Measurements from ENCODE around the gene SFMBT2.

Gene SFMBT2

DNA sequence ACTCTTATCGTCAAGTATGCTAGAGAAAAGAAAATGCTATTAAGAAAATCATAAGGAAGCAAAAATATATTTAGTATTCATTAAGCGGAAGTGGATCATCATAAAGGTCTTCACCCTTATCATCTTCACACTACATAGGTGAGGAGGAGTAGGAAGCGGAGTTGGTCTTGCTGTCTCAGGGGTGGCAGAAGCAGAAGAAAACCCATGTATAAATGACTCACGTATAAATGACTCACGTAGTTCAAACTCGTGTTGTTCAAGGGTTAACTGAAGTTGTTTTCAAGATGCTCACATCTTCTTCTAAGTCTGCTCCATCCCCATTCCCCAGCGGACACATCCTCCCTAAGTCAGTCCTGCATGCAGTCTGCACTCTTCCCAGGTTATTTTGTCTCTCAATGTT lies 72.4 kb downstream of the SFMBT2 start:
- no peaks in the 10 kb centered on the region for H3K36me3 ChIP-seq (ENCODE audit: insufficient read depth, low read length)
- H3K9me3 ChIP-seq (ENCODE audit: low read length) = peaks cover 4% of the 10 kb centered on the region
- H3K4me1 ChIP-seq (ENCODE audit: insufficient read depth, low read length) = no peaks in the 10 kb centered on the region
- H3K4me3 ChIP-seq (ENCODE audit: low read length) = no peak overlapping the region
- H2AFZ ChIP-seq (ENCODE audit: low read depth, low read length) = no peak overlapping the region
- no peaks in the 10 kb centered on the region for H3K27me3 ChIP-seq (ENCODE audit: insufficient read depth, low read length)

GRCh38 chr10:7337431-7338171 lies 73.2 kb downstream of the SFMBT2 start:
- no peaks in the 10 kb centered on the region for H3K27me3 ChIP-seq (ENCODE audit: insufficient read depth, low read length)
- H3K36me3 ChIP-seq (ENCODE audit: insufficient read depth, low read length) = no peaks in the 10 kb centered on the region
- H2AFZ ChIP-seq (ENCODE audit: low read depth, low read length) = no peak overlapping the region
- H3K9me3 ChIP-seq (ENCODE audit: low read length) = no peaks in the 10 kb centered on the region
- H3K4me1 ChIP-seq (ENCODE audit: insufficient read depth, low read length) = no peaks in the 10 kb centered on the region
- H3K4me3 ChIP-seq (ENCODE audit: low read length) = no peak overlapping the region

DNA sequence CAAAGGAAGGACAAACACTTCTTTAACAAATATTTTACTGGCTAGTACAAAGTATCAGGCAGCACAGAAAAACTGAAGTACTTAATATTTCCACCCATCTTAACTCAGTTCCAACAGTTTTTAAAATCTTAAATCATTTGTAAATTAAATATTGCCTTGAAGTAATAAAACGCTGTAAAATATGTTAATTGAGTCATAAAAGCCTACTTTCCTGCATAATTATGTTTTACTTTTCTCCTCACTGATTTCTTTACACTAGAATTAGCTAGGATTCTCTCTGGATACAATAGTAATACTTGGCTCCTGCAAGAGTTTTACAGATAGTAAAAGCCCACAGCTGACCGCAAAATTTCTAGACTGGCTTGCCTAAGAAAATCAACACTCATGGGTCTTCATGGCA lies 74.9 kb downstream of the SFMBT2 start:
- H3K27me3 ChIP-seq (ENCODE audit: insufficient read depth, low read length) = no peaks in the 10 kb centered on the region
- H3K4me3 ChIP-seq (ENCODE audit: low read length) = no peak overlapping the region
- H3K36me3 ChIP-seq (ENCODE audit: insufficient read depth, low read length) = no peaks in the 10 kb centered on the region
- H3K9me3 ChIP-seq (ENCODE audit: low read length) = no peaks in the 10 kb centered on the region
- H2AFZ ChIP-seq (ENCODE audit: low read depth, low read length) = no peak overlapping the region
- H3K4me1 ChIP-seq (ENCODE audit: insufficient read depth, low read length) = no peaks in the 10 kb centered on the region

DNA sequence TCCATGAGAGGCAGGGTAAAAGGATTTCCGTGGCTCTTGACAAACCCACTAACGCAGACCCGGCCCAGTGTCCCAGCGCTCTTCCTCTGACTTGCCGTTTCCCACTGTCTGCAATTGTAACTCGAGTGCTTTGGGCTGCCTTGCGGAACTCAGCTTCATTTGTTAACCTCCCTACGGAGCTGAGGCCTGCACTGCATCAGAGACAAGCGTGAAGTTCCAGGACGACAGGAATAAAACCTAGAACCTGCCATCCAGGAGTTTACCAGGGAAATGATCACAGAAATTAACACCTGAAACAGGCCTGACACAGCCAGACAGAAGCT lies 76.2 kb downstream of the SFMBT2 start:
- Histone ChIP-seq H3K36me3 (ENCODE audit: insufficient read depth, low read length) (no peaks in the 10 kb centered on the region), H2AFZ (ENCODE audit: low read depth, low read length) (no peak overlapping the region), H3K4me3 (ENCODE audit: low read length) (no peak overlapping the region)

DNA sequence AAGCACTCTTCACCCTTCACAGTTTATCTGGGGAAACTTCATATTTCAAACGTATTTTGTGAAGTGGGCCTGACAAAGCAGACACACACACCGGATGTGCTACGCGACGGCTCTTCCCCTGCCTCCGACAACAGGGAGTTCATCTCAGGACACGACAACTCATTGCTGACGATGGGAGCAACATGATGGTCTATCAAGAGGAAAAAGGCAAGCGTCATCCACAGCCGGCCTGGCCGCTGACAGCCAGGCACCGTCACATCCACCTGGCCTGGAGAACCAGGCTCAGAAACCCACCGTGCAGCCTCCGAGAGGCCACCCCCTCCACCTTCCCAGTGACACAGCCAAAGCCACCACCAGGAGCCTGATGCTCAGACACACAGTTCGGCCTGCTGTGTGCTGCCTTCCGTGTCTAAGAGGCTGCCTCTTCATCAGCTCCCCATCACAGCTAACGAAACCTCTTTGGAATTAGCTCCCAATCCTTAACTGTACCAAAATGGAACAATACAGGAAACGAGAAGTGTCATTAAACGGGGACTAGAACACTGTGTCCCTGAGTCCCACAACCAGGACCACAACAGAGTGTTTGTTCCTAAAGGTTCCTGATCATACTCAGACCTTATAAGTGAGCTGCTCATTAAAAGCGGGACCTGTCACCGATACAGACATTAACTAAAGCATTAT lies 76.7 kb downstream of the SFMBT2 start:
- peaks cover 3% of the 10 kb centered on the region for H3K9me3 ChIP-seq (ENCODE audit: low read length)
- H3K4me3 ChIP-seq (ENCODE audit: low read length) = no peak overlapping the region
- H3K36me3 ChIP-seq (ENCODE audit: insufficient read depth, low read length) = no peaks in the 10 kb centered on the region
- H3K4me1 ChIP-seq (ENCODE audit: insufficient read depth, low read length) = no peaks in the 10 kb centered on the region
- no peaks in the 10 kb centered on the region for H3K27me3 ChIP-seq (ENCODE audit: insufficient read depth, low read length)
- no peak overlapping the region for H2AFZ ChIP-seq (ENCODE audit: low read depth, low read length)

More for the DNA sequence above, 76.2 kb downstream of the SFMBT2 start:
- H3K4me1 ChIP-seq (ENCODE audit: insufficient read depth, low read length) = no peaks in the 10 kb centered on the region
- no peaks in the 10 kb centered on the region for H3K27me3 ChIP-seq (ENCODE audit: insufficient read depth, low read length)
- no peaks in the 10 kb centered on the region for H3K9me3 ChIP-seq (ENCODE audit: low read length)

DNA sequence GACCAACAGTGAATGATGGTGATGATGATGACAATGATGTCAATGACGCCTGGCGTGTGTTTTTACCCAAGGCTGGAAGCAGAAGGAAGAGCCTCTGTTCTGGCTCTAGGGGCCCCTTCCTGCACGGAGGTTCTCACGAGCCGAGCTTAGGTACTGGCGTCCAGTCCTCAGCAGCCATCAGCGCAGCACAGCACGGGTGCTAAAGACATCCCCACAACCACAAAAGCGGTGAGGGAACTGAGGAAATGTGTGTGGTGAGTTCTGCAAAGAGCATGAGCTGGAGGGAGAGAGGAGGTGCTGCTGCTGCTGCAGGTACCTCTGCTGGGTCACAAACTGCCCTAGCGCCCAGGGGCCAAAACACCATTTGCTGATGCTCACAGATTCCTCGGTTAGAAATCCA lies 81.6 kb downstream of the SFMBT2 start:
- peaks cover 4% of the 10 kb centered on the region for H3K9me3 ChIP-seq (ENCODE audit: low read length)
- no peak overlapping the region for H3K4me3 ChIP-seq (ENCODE audit: low read length)
- H3K27me3 ChIP-seq (ENCODE audit: insufficient read depth, low read length) = no peaks in the 10 kb centered on the region
- no peak overlapping the region for H2AFZ ChIP-seq (ENCODE audit: low read depth, low read length)
- no peaks in the 10 kb centered on the region for H3K4me1 ChIP-seq (ENCODE audit: insufficient read depth, low read length)
- no peaks in the 10 kb centered on the region for H3K36me3 ChIP-seq (ENCODE audit: insufficient read depth, low read length)

GRCh38 chr10:7327885-7328284 lies 82.9 kb downstream of the SFMBT2 start:
- H3K4me3 ChIP-seq (ENCODE audit: low read length) = no peak overlapping the region
- H3K27me3 ChIP-seq (ENCODE audit: insufficient read depth, low read length) = no peaks in the 10 kb centered on the region
- H3K9me3 ChIP-seq (ENCODE audit: low read length) = peaks cover 4% of the 10 kb centered on the region
- H3K4me1 ChIP-seq (ENCODE audit: insufficient read depth, low read length) = no peaks in the 10 kb centered on the region
- no peak overlapping the region for H2AFZ ChIP-seq (ENCODE audit: low read depth, low read length)
- no peaks in the 10 kb centered on the region for H3K36me3 ChIP-seq (ENCODE audit: insufficient read depth, low read length)

DNA sequence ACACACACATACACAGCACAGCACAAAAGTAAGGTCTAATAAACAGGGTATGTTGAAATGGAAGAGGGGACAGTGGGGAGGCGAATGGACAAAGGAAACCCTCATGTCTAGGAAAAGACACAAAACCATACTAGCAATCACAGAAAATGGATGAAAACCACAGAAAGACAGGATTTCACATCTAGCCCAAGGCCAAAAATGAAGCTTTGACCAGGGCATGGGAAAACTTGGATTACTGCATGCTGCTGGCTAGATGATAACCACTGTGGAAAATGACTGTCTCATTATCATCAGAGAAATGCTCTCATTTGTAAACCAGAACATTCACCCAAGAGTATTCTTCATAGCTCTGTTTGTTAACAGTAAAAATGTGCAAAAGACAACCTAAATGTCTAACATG lies 88.2 kb downstream of the SFMBT2 start:
- Histone ChIP-seq H3K4me1 (ENCODE audit: insufficient read depth, low read length) (no peaks in the 10 kb centered on the region), H3K36me3 (ENCODE audit: insufficient read depth, low read length) (no peaks in the 10 kb centered on the region), H3K4me3 (ENCODE audit: low read length) (no peak overlapping the region), H3K27me3 (ENCODE audit: insufficient read depth, low read length) (no peaks in the 10 kb centered on the region), H2AFZ (ENCODE audit: low read depth, low read length) (no peak overlapping the region), H3K9me3 (ENCODE audit: low read length) (peaks cover 3% of the 10 kb centered on the region)

- Histone ChIP-seq H3K36me3 (ENCODE audit: insufficient read depth, low read length) (no peaks in the 10 kb centered on the region), H3K4me3 (ENCODE audit: low read length) (no peak overlapping the region), H3K4me1 (ENCODE audit: insufficient read depth, low read length) (no peaks in the 10 kb centered on the region), H2AFZ (ENCODE audit: low read depth, low read length) (no peak overlapping the region), H3K9me3 (ENCODE audit: low read length) (peaks cover 3% of the 10 kb centered on the region), H3K27me3 (ENCODE audit: insufficient read depth, low read length) (no peaks in the 10 kb centered on the region)
Measured at GRCh38 chr10:7320072-7320471, 90.8 kb downstream of the SFMBT2 start.

- Histone ChIP-seq H3K36me3 (ENCODE audit: insufficient read depth, low read length) (no peaks in the 10 kb centered on the region), H2AFZ (ENCODE audit: low read depth, low read length) (no peak overlapping the region), H3K27me3 (ENCODE audit: insufficient read depth, low read length) (no peaks in the 10 kb centered on the region), H3K4me1 (ENCODE audit: insufficient read depth, low read length) (no peaks in the 10 kb centered on the region), H3K9me3 (ENCODE audit: low read length) (peaks cover 3% of the 10 kb centered on the region), H3K4me3 (ENCODE audit: low read length) (no peak overlapping the region)
Measured at GRCh38 chr10:7319632-7320031, 91.2 kb downstream of the SFMBT2 start.

- H3K4me1 ChIP-seq (ENCODE audit: insufficient read depth, low read length) = no peaks in the 10 kb centered on the region
- no peak overlapping the region for H3K4me3 ChIP-seq (ENCODE audit: low read length)
- H2AFZ ChIP-seq (ENCODE audit: low read depth, low read length) = no peak overlapping the region
- peaks cover 3% of the 10 kb centered on the region for H3K9me3 ChIP-seq (ENCODE audit: low read length)
- no peaks in the 10 kb centered on the region for H3K27me3 ChIP-seq (ENCODE audit: insufficient read depth, low read length)
- H3K36me3 ChIP-seq (ENCODE audit: insufficient read depth, low read length) = no peaks in the 10 kb centered on the region
Measured at GRCh38 chr10:7318836-7319235, 92.0 kb downstream of the SFMBT2 start.

GRCh38 chr10:7317786-7318446 lies 92.9 kb downstream of the SFMBT2 start:
- no peak overlapping the region for H2AFZ ChIP-seq (ENCODE audit: low read depth, low read length)
- peaks cover 3% of the 10 kb centered on the region for H3K9me3 ChIP-seq (ENCODE audit: low read length)
- H3K36me3 ChIP-seq (ENCODE audit: insufficient read depth, low read length) = no peaks in the 10 kb centered on the region
- H3K27me3 ChIP-seq (ENCODE audit: insufficient read depth, low read length) = no peaks in the 10 kb centered on the region
- no peak overlapping the region for H3K4me3 ChIP-seq (ENCODE audit: low read length)
- no peaks in the 10 kb centered on the region for H3K4me1 ChIP-seq (ENCODE audit: insufficient read depth, low read length)

DNA sequence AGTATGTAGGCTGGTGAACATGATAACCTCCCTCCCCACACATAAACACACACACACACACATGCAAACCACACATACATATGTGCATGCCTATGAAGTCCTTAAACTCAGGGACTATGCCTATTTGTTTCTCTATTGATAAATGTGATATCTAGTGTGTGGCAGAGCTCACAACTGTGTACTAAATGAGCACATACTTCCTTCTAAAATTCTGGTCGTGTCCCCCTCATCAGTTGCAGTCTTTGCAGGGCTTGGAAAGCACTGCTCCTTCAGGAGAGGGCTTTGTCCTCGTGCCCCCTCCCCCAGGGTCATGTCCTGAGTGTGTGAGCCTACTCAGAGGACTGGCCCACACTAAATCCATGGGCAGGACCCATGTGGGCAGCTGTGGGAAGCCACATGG lies 94.0 kb downstream of the SFMBT2 start:
- no peak overlapping the region for H2AFZ ChIP-seq (ENCODE audit: low read depth, low read length)
- no peaks in the 10 kb centered on the region for H3K27me3 ChIP-seq (ENCODE audit: insufficient read depth, low read length)
- H3K4me3 ChIP-seq (ENCODE audit: low read length) = no peak overlapping the region
- no peaks in the 10 kb centered on the region for H3K9me3 ChIP-seq (ENCODE audit: low read length)
- no peaks in the 10 kb centered on the region for H3K36me3 ChIP-seq (ENCODE audit: insufficient read depth, low read length)
- H3K4me1 ChIP-seq (ENCODE audit: insufficient read depth, low read length) = no peaks in the 10 kb centered on the region
